Stomach (tissue), 4 donors: Measurements from ENCODE around the gene SLC41A3.
"Not testable (repeated sequence)": the region's sequence is repeated elsewhere in the genome, so short reads cannot be mapped to it uniquely, and the experiment has no call there.

Source experiments
- CTCF ChIP-seq, 7 experiments: fragments of 450-650 bp in 4 of 7; fragments of 200-600 bp in 3 of 7; sonication (generic) in 3 of 7; IDR thresholded peaks; one replicate each; pipeline ENCODE4 v1.5.1; 2016 to 2019; ENCODE audit warnings: antibody characterized with exemption in 7 of 7, control low read depth in 2 of 7, mild to moderate bottlenecking in 1 of 7
- POLR2AphosphoS5 ChIP-seq, 3 donors: sonication (generic); formaldehyde crosslinking; IDR thresholded peaks; one replicate each; pipeline ENCODE4 v1.6.1; 2016; ENCODE audit warnings: antibody characterized with exemption in 3 of 3

- not testable (repeated sequence) for TF ChIP-seq CTCF, POLR2AphosphoS5 (IDR thresholded peaks at IDR 0.05)
These were observed 115.8 kb downstream of the SLC41A3 start for GRCh38 chr3:125968121-125968520.
